SU-DHL-6 (cell line): ENCODE data around the gene DOCK8.

Experiments
- H2AFZ ChIP-seq: fragments of 200-600 bp; sonication (generic); 2 replicates; pipeline ENCODE4 v1.6.1; 2014; ENCODE audit warnings: low read depth, mild to moderate bottlenecking, moderate library complexity, mixed read lengths, antibody characterized with exemption, low read length; ENCODE audit not compliant: severe bottlenecking
- H3F3A ChIP-seq: fragments of 200-600 bp; shearing (Covaris generic); 2 replicates; pipeline ENCODE4 v1.6.0; 2016; ENCODE audit warnings: antibody characterized with exemption, mild to moderate bottlenecking; ENCODE audit not compliant: insufficient read depth
- H3K27ac ChIP-seq: fragments of 200-600 bp; sonication (generic); 2 replicates; pipeline ENCODE4 v1.5.1; 2016; ENCODE audit warnings: low read depth, mild to moderate bottlenecking, low read length, moderate library complexity, mixed read lengths
- H3K27me3 ChIP-seq: fragments of 200-600 bp; sonication (generic), shearing (Covaris generic); 2 replicates; pipeline ENCODE4 v1.6.0; 2014; ENCODE audit warnings: mild to moderate bottlenecking, low read length
- H3K36me3 ChIP-seq: fragments of 200-600 bp; sonication (generic); 2 replicates; pipeline ENCODE4 v1.6.1; 2014; ENCODE audit warnings: mild to moderate bottlenecking, low read length, mixed read lengths
- H3K4me2 ChIP-seq: fragments of 300-600, 200-600 bp; shearing (Covaris generic), sonication (generic); 2 replicates; pipeline ENCODE4 v1.6.0; 2014; ENCODE audit warnings: low read length, low read depth, mild to moderate bottlenecking; ENCODE audit not compliant: poor library complexity, severe bottlenecking
- H3K4me3 ChIP-seq: fragments of 200-600 bp; sonication (generic); 2 replicates; pipeline ENCODE4 v1.5.1; 2014; ENCODE audit warnings: antibody characterized with exemption, low read length, mild to moderate bottlenecking, mixed read lengths; ENCODE audit not compliant: insufficient read depth, poor library complexity, severe bottlenecking
- H3K79me2 ChIP-seq: fragments of 200-600 bp; sonication (generic); 2 replicates; pipeline ENCODE4 v1.6.1; 2014; ENCODE audit warnings: mild to moderate bottlenecking, low read length, moderate library complexity; ENCODE audit not compliant: insufficient read depth
- H3K9ac ChIP-seq: fragments of 200-600 bp; sonication (generic); 2 replicates; pipeline ENCODE4 v1.7.0; 2014; ENCODE audit warnings: mild to moderate bottlenecking, low read length
- H3K9me2 ChIP-seq: fragments of 200-600 bp; sonication (generic); replicated peaks from 2 replicates; pipeline ENCODE4 v1.6.1; 2014; ENCODE audit warnings: low read length; ENCODE audit not compliant: insufficient read depth
- H3K9me3 ChIP-seq: fragments of 200-600 bp; sonication (generic); 2 replicates; pipeline ENCODE4 v1.6.1; 2014; ENCODE audit warnings: low read length, mixed read lengths; ENCODE audit not compliant: insufficient read depth
- H4K20me1 ChIP-seq: fragments of 200-600 bp; sonication (generic); 2 replicates; pipeline ENCODE4 v1.6.1; 2014; ENCODE audit warnings: low read depth, mild to moderate bottlenecking, antibody characterized with exemption, low read length, moderate library complexity, mixed read lengths
- CTCF ChIP-seq: fragments of 200-600 bp; sonication (generic); IDR thresholded peaks from one replicate; pipeline ENCODE4 v1.5.1; 2017; ENCODE audit warnings: antibody characterized with exemption, mild to moderate bottlenecking, low read length, moderate library complexity; ENCODE audit not compliant: insufficient read depth, poor library complexity, severe bottlenecking
- EZH2phosphoT487 ChIP-seq: fragments of 200-600 bp; sonication (generic), shearing (Covaris generic); conservative IDR thresholded peaks from 2 replicates; pipeline ENCODE4 v1.6.1; 2018; ENCODE audit warnings: mild to moderate bottlenecking, antibody characterized with exemption, low read length, moderate library complexity, mixed read lengths

DOCK8 gene

GRCh38 chr9:297104-297972 lies 82.7 kb downstream of the DOCK8 start:
- Histone ChIP-seq H3K27me3 (no peaks in the 10 kb centered on the region), H4K20me1 (no peaks in the 10 kb centered on the region), H3K79me2 (peaks cover 17% of the 10 kb centered on the region; the same call in 1 of the 2 replicates), H3K4me3 (no peak overlapping the region), H2AFZ (no peak overlapping the region), H3K36me3 (peaks cover 23% of the 10 kb centered on the region), H3F3A (0 out of 2 replicates have a peak, but pooled peaks cover 3% of the 10 kb centered on the region), H3K4me2 (no peak overlapping the region), H3K9me3 (no peaks in the 10 kb centered on the region), H3K9me2 (no peaks in the 10 kb centered on the region), H3K9ac (no peak overlapping the region), H3K27ac (no peak overlapping the region)
- TF ChIP-seq CTCF (no peak), EZH2phosphoT487 (no peak)

- TF ChIP-seq CTCF (no peak), EZH2phosphoT487 (no peak)
- Histone ChIP-seq H3K36me3 (peaks cover 28% of the 10 kb centered on the region; the same call in 1 of the 2 replicates), H2AFZ (no peak overlapping the region)
These were observed 88.8 kb downstream of the DOCK8 start for GRCh38 chr9:303502-303901.

GRCh38 chr9:304106-304505 lies 89.4 kb downstream of the DOCK8 start:
- H2AFZ ChIP-seq = no peak overlapping the region
- H4K20me1 ChIP-seq = no peaks in the 10 kb centered on the region
- no peak overlapping the region for H3K9ac ChIP-seq
- no peaks in the 10 kb centered on the region for H3K9me2 ChIP-seq
- no peaks in the 10 kb centered on the region for H3K9me3 ChIP-seq
- H3K79me2 ChIP-seq = peaks cover 4% of the 10 kb centered on the region; the same call in 1 of the 2 replicates
- peaks cover 28% of the 10 kb centered on the region; the same call in 1 of the 2 replicates for H3K36me3 ChIP-seq
- H3K27me3 ChIP-seq = no peaks in the 10 kb centered on the region
- no peak for TF ChIP-seq EZH2phosphoT487
- no peak for TF ChIP-seq CTCF
- H3K27ac ChIP-seq = no peak overlapping the region
- H3F3A ChIP-seq = no peaks in the 10 kb centered on the region
- H3K4me2 ChIP-seq = no peak overlapping the region
- no peak overlapping the region for H3K4me3 ChIP-seq

More at GRCh38 chr9:303502-303901, 88.8 kb downstream of the DOCK8 start:
- H4K20me1 ChIP-seq = no peaks in the 10 kb centered on the region
- no peaks in the 10 kb centered on the region for H3F3A ChIP-seq
- no peaks in the 10 kb centered on the region for H3K9me3 ChIP-seq
- no peak overlapping the region for H3K4me2 ChIP-seq
- no peaks in the 10 kb centered on the region for H3K9me2 ChIP-seq
- peaks cover 10% of the 10 kb centered on the region; the same call in 1 of the 2 replicates for H3K79me2 ChIP-seq
- no peak overlapping the region for H3K4me3 ChIP-seq
- H3K27me3 ChIP-seq = no peaks in the 10 kb centered on the region
- no peak overlapping the region for H3K9ac ChIP-seq
- no peak overlapping the region for H3K27ac ChIP-seq
